HG03432 (cell line): Measurements from ENCODE around the gene DOCK4.
"Not testable (repeated sequence)": the region's sequence is repeated elsewhere in the genome, so short reads cannot be mapped to it uniquely, and the experiment has no call there.

ENCODE experiments used
- ATAC-seq: cut with Tn5 transposase; IDR thresholded peaks from one replicate; pipeline ENCODE4 v1.9.1; 2021; ENCODE audit warnings: mild to moderate bottlenecking, moderate library complexity; ENCODE audit not compliant: unreplicated experiment

Gene DOCK4

GRCh38 chr7:112206238-112206990 is at the start of gene DOCK4, which contains the start of gene ZNF277:
Gene DOCK4, minus strand, starts transcription at chr7:112206399. Its CDS starts 261 bp downstream, at chr7:112206138.
Gene ZNF277, plus strand, starts transcription at chr7:112206695. Its CDS starts 22 bp downstream, at chr7:112206717.
- peak; percentile 94 for ATAC-seq

GRCh38 chr7:112255388-112255720 is 49.2 kb upstream of the DOCK4 start:
- ATAC-seq, result no peak

- ATAC-seq, result no peak
These were observed 48.6 kb upstream of the DOCK4 start for GRCh38 chr7:112254709-112255387.

- no peak for ATAC-seq
These were observed 48.0 kb upstream of the DOCK4 start for GRCh38 chr7:112254156-112254555.

- no peak for ATAC-seq
These were observed 46.5 kb upstream of the DOCK4 start for GRCh38 chr7:112252691-112253090.

GRCh38 chr7:112252141-112252540 is 45.9 kb upstream of the DOCK4 start:
- no peak for ATAC-seq

GRCh38 chr7:112249967-112250366 is 43.8 kb upstream of the DOCK4 start:
- not testable (repeated sequence) for ATAC-seq

GRCh38 chr7:112248598-112248997 is 42.4 kb upstream of the DOCK4 start:
- no peak for ATAC-seq

GRCh38 chr7:112238852-112239610 is 32.8 kb upstream of the DOCK4 start:
- ATAC-seq, result no peak

- no peak for ATAC-seq
These were observed 32.1 kb upstream of the DOCK4 start for GRCh38 chr7:112238330-112238729.

- ATAC-seq, result no peak
These were observed 30.4 kb upstream of the DOCK4 start for GRCh38 chr7:112236597-112236996.

- ATAC-seq, result no peak
These were observed 27.9 kb upstream of the DOCK4 start for GRCh38 chr7:112234147-112234546.

GRCh38 chr7:112233048-112233697 is 27.0 kb upstream of the DOCK4 start:
- ATAC-seq, result no peak

GRCh38 chr7:112232212-112232978 is 26.2 kb upstream of the DOCK4 start:
- no peak for ATAC-seq

GRCh38 chr7:112228632-112229031 is 22.4 kb upstream of the DOCK4 start:
- ATAC-seq, result no peak

- no peak for ATAC-seq
These were observed 20.6 kb upstream of the DOCK4 start for GRCh38 chr7:112226701-112227276.

- no peak for ATAC-seq
These were observed 18.8 kb upstream of the DOCK4 start for GRCh38 chr7:112225006-112225405.

GRCh38 chr7:112224186-112224585 is 18.0 kb upstream of the DOCK4 start:
- ATAC-seq, result no peak

GRCh38 chr7:112223310-112223709 is 17.1 kb upstream of the DOCK4 start:
- ATAC-seq, result no peak

GRCh38 chr7:112220877-112221434 is 14.8 kb upstream of the DOCK4 start:
- no peak for ATAC-seq
